ENCODE results near the gene TSEN2. TPM values are rescaled to one million over a fixed set of nuclear protein-coding genes. Genes with fewer than 3 reads are reported as not detected.

The TSEN2 gene
- total RNA-seq, 1 experiment from 2014 or later, result 7.6 TPM

DNA sequence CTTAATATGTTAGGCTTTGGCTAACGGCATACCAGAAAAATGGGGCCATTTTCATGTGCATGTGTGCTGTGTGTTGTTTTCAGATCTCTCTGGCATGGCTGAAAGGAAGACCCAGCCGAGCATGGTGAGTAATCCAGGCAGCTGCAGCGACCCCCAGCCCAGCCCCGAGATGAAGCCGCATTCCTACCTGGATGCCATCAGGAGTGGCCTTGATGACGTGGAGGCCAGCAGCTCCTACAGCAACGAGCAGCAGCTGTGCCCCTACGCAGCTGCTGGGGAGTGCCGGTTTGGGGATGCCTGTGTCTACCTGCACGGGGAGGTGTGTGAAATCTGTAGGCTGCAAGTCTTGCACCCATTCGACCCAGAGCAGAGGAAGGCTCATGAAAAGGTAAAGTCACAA lies 87.7 kb downstream of the TSEN2 start:
- DNase-seq (ENCODE audit: low read depth in 1 of 2, low spot score in 2 of 2), result no peak
- Histone ChIP-seq H3K4me3 (no peak overlapping the region), H3K27me3 (replicated peaks) (no peaks in the 10 kb centered on the region), H3K36me3 (peaks cover 62% of the 10 kb centered on the region), H3K4me1 (replicated peaks) (no peaks in the 10 kb centered on the region), H3K27ac (no peak overlapping the region), H3K9me3 (replicated peaks) (no peaks in the 10 kb centered on the region)

DNA sequence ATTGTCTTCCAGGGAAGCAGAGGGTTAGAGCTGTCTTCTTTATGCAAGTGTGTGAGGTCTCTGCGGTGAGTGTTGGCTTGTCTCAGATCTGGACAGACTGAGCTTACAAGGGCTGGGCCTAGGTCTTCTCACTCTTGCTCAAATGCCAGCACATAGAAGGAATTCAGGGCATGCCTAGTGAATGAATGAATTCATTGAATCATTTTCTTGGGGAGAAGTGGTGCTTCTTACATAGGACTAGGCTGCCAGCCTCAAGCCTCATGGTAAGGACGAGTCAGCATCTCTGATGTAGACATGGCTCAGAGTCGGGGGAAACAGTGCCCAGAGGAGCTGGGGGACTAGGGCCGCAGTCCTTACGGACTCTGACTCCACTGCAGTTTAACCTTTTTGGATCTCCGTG lies 89.9 kb downstream of the TSEN2 start:
- Histone ChIP-seq H3K4me1 (replicated peaks) (no peaks in the 10 kb centered on the region), H3K27me3 (replicated peaks) (no peaks in the 10 kb centered on the region), H3K36me3 (peaks cover 69% of the 10 kb centered on the region), H3K27ac (no peak overlapping the region), H3K9me3 (replicated peaks) (no peaks in the 10 kb centered on the region), H3K4me3 (no peak overlapping the region)
- DNase-seq (ENCODE audit: low read depth in 1 of 2, low spot score in 2 of 2), result no peak

DNA sequence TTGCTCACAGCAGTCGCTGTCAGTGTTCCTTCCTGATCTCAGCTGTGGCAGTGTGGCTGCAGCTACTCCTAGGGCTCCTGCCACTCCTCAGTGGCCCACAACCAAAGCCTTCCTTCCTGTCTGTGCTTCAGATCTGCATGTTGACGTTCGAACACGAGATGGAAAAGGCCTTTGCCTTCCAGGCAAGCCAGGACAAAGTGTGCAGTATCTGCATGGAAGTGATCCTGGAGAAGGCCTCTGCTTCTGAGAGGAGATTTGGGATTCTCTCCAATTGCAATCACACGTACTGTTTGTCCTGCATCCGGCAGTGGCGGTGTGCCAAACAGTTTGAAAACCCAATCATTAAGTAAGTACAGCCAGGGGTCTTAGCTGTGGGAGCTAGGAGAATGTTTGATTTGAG lies 90.4 kb downstream of the TSEN2 start:
- Histone ChIP-seq H3K4me3 (no peak overlapping the region), H3K36me3 (peaks cover 70% of the 10 kb centered on the region), H3K27me3 (replicated peaks) (no peaks in the 10 kb centered on the region), H3K9me3 (replicated peaks) (no peaks in the 10 kb centered on the region), H3K4me1 (replicated peaks) (no peaks in the 10 kb centered on the region), H3K27ac (no peak overlapping the region)
- no peak for DNase-seq (ENCODE audit: low read depth in 1 of 2, low spot score in 2 of 2)

DNA sequence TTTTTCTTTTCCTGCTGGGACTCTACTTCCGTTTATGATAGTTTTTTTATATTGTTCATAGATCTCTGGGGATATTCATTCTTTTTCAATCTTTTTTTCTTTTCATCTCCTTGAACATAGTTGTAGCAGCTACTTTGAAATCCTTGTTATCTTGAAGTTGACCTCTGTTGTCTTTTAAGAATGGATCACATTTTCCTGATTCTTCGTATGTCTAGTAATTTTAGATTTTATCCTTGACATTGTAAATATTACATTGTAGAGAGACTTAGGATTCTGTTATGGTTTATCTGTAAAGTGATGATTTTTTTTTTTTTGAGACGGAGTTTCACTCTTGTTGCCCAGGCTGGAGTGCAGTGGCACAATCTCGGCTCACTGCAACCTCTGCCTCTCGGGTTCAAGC lies 93.1 kb downstream of the TSEN2 start:
- Histone ChIP-seq H3K27me3 (replicated peaks) (no peaks in the 10 kb centered on the region), H3K36me3 (peaks cover 64% of the 10 kb centered on the region), H3K9me3 (replicated peaks) (no peaks in the 10 kb centered on the region), H3K27ac (no peak overlapping the region), H3K4me3 (no peak overlapping the region), H3K4me1 (replicated peaks) (no peaks in the 10 kb centered on the region)
- DNase-seq (ENCODE audit: low read depth in 1 of 2, low spot score in 2 of 2), result no peak

DNA sequence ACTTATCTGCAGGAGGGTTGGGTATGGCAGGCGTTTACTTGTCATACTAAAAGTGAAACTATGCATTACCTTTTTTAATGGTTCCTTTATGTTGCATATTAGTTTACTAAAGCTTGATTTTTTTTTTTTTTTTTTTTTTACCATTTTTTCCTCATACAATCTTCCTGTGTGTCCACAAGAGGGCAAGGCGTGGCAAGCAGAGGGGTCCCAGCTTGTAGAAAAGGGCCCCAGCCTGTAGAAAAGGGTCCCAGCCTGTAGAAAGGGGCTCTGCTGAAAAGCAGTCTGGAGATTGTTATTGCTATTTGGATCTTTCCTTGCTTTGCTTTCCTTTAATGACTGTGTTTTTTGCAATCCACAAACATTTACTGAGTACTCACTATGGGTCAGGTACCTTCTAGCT lies 94.5 kb downstream of the TSEN2 start:
- Histone ChIP-seq H3K9me3 (replicated peaks) (no peaks in the 10 kb centered on the region), H3K4me3 (no peak overlapping the region), H3K4me1 (replicated peaks) (no peaks in the 10 kb centered on the region), H3K27ac (no peak overlapping the region), H3K36me3 (peaks cover 70% of the 10 kb centered on the region), H3K27me3 (replicated peaks) (no peaks in the 10 kb centered on the region)
- DNase-seq (ENCODE audit: low read depth in 1 of 2, low spot score in 2 of 2), result no peak

DNA sequence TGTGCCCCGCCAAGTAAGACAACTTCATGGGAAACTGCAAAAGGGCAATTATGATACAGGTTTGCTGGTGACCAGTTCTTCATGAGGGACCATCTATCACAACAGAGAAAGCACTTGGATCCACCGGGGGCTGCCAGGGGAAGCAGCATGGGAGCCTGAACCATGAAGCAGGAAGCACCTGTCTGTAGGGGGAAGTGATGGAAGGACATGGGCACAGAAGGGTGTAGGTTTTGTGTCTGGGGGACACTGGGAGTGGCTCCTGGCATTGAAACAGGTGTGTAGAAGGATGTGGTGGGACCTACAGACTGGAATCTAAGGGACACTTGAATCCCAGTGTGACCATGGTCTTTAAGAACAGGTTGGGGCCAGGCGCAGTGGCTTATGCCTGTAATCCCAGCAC lies 95.2 kb downstream of the TSEN2 start:
- no peak for DNase-seq (ENCODE audit: low read depth in 1 of 2, low spot score in 2 of 2)
- Histone ChIP-seq H3K27me3 (replicated peaks) (no peaks in the 10 kb centered on the region), H3K36me3 (peaks cover 70% of the 10 kb centered on the region), H3K4me1 (replicated peaks) (no peaks in the 10 kb centered on the region), H3K27ac (no peak overlapping the region), H3K9me3 (replicated peaks) (no peaks in the 10 kb centered on the region), H3K4me3 (no peak overlapping the region)

DNA sequence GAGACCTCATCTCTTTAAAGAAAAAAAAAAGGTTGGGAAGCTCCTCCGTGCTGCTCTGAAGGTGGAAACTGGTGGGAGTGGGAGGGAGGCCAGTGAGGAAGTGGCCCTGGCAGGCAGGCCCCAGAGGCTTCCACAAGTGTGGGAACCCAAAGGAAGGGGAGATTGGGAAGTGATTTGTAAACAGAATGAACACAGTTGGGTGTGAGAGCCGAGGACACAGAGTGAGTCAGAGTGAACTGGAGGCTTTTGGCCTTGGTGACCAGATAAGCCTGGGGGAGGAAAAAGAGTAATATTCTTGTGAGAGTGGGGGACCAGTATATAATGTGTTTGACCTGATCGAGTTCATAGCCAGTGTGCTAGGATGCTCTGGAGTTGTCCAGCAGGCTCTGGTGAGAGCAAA lies 95.6 kb downstream of the TSEN2 start:
- Histone ChIP-seq H3K4me1 (replicated peaks) (no peaks in the 10 kb centered on the region), H3K27ac (no peak overlapping the region), H3K4me3 (no peak overlapping the region), H3K27me3 (replicated peaks) (no peaks in the 10 kb centered on the region), H3K9me3 (replicated peaks) (no peaks in the 10 kb centered on the region), H3K36me3 (peaks cover 72% of the 10 kb centered on the region)
- no peak for DNase-seq (ENCODE audit: low read depth in 1 of 2, low spot score in 2 of 2)

DNA sequence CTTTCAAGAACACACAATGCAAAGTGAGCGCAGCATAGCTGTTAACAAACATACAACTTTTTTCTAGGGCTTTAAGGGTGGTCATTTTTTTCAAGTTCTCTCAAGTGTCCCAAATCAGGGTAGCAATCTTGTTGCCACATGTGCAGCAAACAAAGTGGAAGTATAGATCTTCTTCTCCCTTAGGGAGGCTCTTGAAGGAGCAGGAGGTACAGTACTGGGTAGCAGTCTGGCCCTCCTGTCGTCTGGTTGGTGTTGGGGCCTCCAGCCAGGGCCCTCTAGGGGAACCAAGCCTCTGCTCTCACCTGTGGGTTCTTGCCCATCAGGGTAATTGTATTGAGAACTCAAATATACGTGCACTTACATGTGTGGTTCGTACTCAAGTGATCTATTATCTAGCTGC lies 98.5 kb downstream of the TSEN2 start:
- Histone ChIP-seq H3K36me3 (peaks cover 77% of the 10 kb centered on the region), H3K9me3 (replicated peaks) (no peaks in the 10 kb centered on the region), H3K27ac (no peak overlapping the region), H3K27me3 (replicated peaks) (no peaks in the 10 kb centered on the region), H3K4me1 (replicated peaks) (no peaks in the 10 kb centered on the region), H3K4me3 (no peak overlapping the region)
- no peak for DNase-seq (ENCODE audit: low read depth in 1 of 2, low spot score in 2 of 2)

Other genes with a start within 250 kb of the TSEN2 start
- gene PPARG, start 195.4 kb upstream of the TSEN2 start, total RNA-seq (2014; rRNA removed; shearing (Covaris generic)), result 0.39 and 1.3 TPM in 2 replicates
- gene MKRN2OS, start 61.0 kb downstream of the TSEN2 start, total RNA-seq (2014; rRNA removed; shearing (Covaris generic)), result not detected in 2 replicates
- gene MKRN2, start 72.6 kb downstream of the TSEN2 start, total RNA-seq (2014; rRNA removed; shearing (Covaris generic)), result 39.1 and 40.0 TPM in 2 replicates
- 62.1 and 91.4 TPM in 2 replicates for gene RAF1, start 179.6 kb downstream of the TSEN2 start, total RNA-seq (2014; rRNA removed; shearing (Covaris generic))

All from SJSA1 (cell line).